C4-2B (cell line): ENCODE results near the gene CACNG6.
A peak's percentile ranks its signal among the peaks of the same experiment; 100 is the strongest.
"Not testable (repeated sequence)": the region's sequence is repeated elsewhere in the genome, so short reads cannot be mapped to it uniquely, and the experiment has no call there.

Experiments
- H3K27ac ChIP-seq: fragments of 450-650 bp; 2 replicates; pipeline ENCODE4 v1.5.1; 2017
- CTCF ChIP-seq: fragments of 450-650 bp; conservative IDR thresholded peaks from 2 replicates; pipeline ENCODE4 v1.5.1; 2017; ENCODE audit warnings: mild to moderate bottlenecking
- ZFX ChIP-seq: fragments of 450-650 bp; IDR thresholded peaks from 2 replicates; pipeline ENCODE4 v1.6.1; 2017

CACNG6 gene

GRCh38 chr19:54023191-54023590 is 31.8 kb downstream of the CACNG6 start:
- TF ChIP-seq CTCF (no peak), ZFX (no peak)
- no peak overlapping the region for H3K27ac ChIP-seq

GRCh38 chr19:54024660-54025059 is 33.2 kb downstream of the CACNG6 start:
- H3K27ac ChIP-seq: no peak overlapping the region
- TF ChIP-seq CTCF (no peak), ZFX (no peak)

GRCh38 chr19:54026656-54027055 is 35.2 kb downstream of the CACNG6 start:
- TF ChIP-seq ZFX (no peak), CTCF (no peak)

GRCh38 chr19:54029301-54029700 is 37.9 kb downstream of the CACNG6 start:
- H3K27ac ChIP-seq: no peak overlapping the region
- TF ChIP-seq CTCF: no peak
- TF ChIP-seq ZFX: no peak

More at GRCh38 chr19:54026656-54027055, 35.2 kb downstream of the CACNG6 start:
- H3K27ac ChIP-seq: no peak overlapping the region

- TF ChIP-seq ZFX: no peak
- peak; percentile 80 for TF ChIP-seq CTCF
- H3K27ac ChIP-seq: no peak overlapping the region
These were observed 38.6 kb downstream of the CACNG6 start for GRCh38 chr19:54029930-54030490.

GRCh38 chr19:54030895-54031586 is 39.6 kb downstream of the CACNG6 start:
- TF ChIP-seq ZFX: no peak
- TF ChIP-seq CTCF: peak; percentile 58
- H3K27ac ChIP-seq: no peak overlapping the region

- H3K27ac ChIP-seq: no peak overlapping the region
- TF ChIP-seq CTCF (no peak), ZFX (no peak)
These were observed 44.1 kb downstream of the CACNG6 start for GRCh38 chr19:54035215-54036178.

GRCh38 chr19:54036542-54036941 is 45.1 kb downstream of the CACNG6 start:
- H3K27ac ChIP-seq: not testable (repeated sequence)
